Caco-2 (cell line): ENCODE results near the gene KATNAL1. TPM values are rescaled to one million over a fixed set of nuclear protein-coding genes. Genes with fewer than 3 reads are reported as not detected.

Source experiments
- BruUV-seq: library from RNA; stranded (reverse); fragments of 400-500 nt; replicated peaks from 2 replicates; lab custom pipeline; 2021; lab: Mats Ljungman, UMichigan
- CTCF ChIA-PET: fragments of 300-600 bp; sonication (Branson Sonifier 250); formaldehyde crosslinking; loops from one replicate; lab custom pipeline; 2022; ENCODE audit warnings: antibody characterized with exemption; lab: Charles Lee
- POLR2A ChIA-PET: fragments of 300-600 bp; sonication (Branson Sonifier 250); formaldehyde crosslinking; loops from one replicate; lab custom pipeline; 2022; ENCODE audit warnings: antibody characterized with exemption; lab: Charles Lee
- DNase-seq, 2 experiments: peaks; one replicate each; pipeline versions ENCODE4 v3.0.0 to v3.0.0-alpha.2; 2020 to 2022
- H3K27me3 ChIP-seq: replicated peaks from 2 replicates; pipeline ENCODE4 v1.6.0; 2011; ENCODE audit warnings: low read length; ENCODE audit not compliant: control insufficient read depth, insufficient read depth
- H3K36me3 ChIP-seq: 2 replicates; pipeline ENCODE4 v1.5.1; 2011; ENCODE audit warnings: low read length; ENCODE audit not compliant: control insufficient read depth, insufficient read depth
- H3K4me1 ChIP-seq: fragments of 250-450 bp; sonication (Bioruptor Pico); 2 replicates; pipeline ENCODE4 v1.5.1; 2020; ENCODE audit warnings: mild to moderate bottlenecking
- H3K4me3 ChIP-seq: 2 replicates; pipeline ENCODE4 v1.5.1; 2011; ENCODE audit warnings: low read depth, mild to moderate bottlenecking, control low read depth, low read length
- H3K9me3 ChIP-seq: fragments of 250-450 bp; sonication (Bioruptor Pico); 2 replicates; pipeline ENCODE4 v1.5.1; 2020; ENCODE audit warnings: mild to moderate bottlenecking, moderate library complexity
- H3K27ac Mint-ChIP-seq: one replicate; pipeline ENCODE4 v1.8.0; 2022; ENCODE audit warnings: mixed read lengths; ENCODE audit not compliant: unreplicated experiment
- H3K27me3 Mint-ChIP-seq: one replicate; pipeline ENCODE4 v1.8.0; 2022; ENCODE audit warnings: mixed read lengths; ENCODE audit not compliant: insufficient read depth, unreplicated experiment
- H3K36me3 Mint-ChIP-seq: one replicate; pipeline ENCODE4 v1.8.0; 2022; ENCODE audit warnings: mild to moderate bottlenecking, mixed read lengths; ENCODE audit not compliant: insufficient read depth, unreplicated experiment
- H3K4me1 Mint-ChIP-seq: one replicate; pipeline ENCODE4 v1.8.0; 2022; ENCODE audit warnings: low read depth, mixed read lengths; ENCODE audit not compliant: unreplicated experiment
- H3K4me3 Mint-ChIP-seq: one replicate; pipeline ENCODE4 v1.8.0; 2022; ENCODE audit warnings: mild to moderate bottlenecking, moderate library complexity, mixed read lengths; ENCODE audit not compliant: unreplicated experiment
- H3K9me3 Mint-ChIP-seq: one replicate; pipeline ENCODE4 v1.8.0; 2022; ENCODE audit warnings: mixed read lengths; ENCODE audit not compliant: unreplicated experiment
- CTCF ChIP-seq, 2 experiments: fragments of 200-600 bp in 1 of 2; IDR thresholded peaks; 1 replicate in 1 of 2; 2 replicates in 1 of 2; pipeline versions ENCODE4 v1.5.1 to v1.8.0; 2011 to 2022; ENCODE audit warnings: antibody characterized with exemption in 1 of 2, control low read depth in 1 of 2, inconsistent platforms in 1 of 2, low read depth in 1 of 2, low read length in 1 of 2, mild to moderate bottlenecking in 1 of 2, moderate library complexity in 1 of 2; ENCODE audit not compliant: insufficient read depth in 1 of 2, severe bottlenecking in 1 of 2, unreplicated experiment in 1 of 2
- intact Hi-C: fragments of 100-400 bp; cut with micrococcal nuclease; formaldehyde crosslinking; loops from one replicate; pipeline ENCODE4 v1.10.0; 2022; ENCODE audit not compliant: unreplicated experiment
- total RNA-seq: library from RNA; stranded (reverse); gene quantifications from 2 replicates; pipeline ENCODE4 v1.2.3, GENCODE V29; 2022

The KATNAL1 gene
- total RNA-seq, 1 experiment from 2014 or later, result 8.1 TPM

GRCh38 chr13:30299786-30300185 lies 7.6 kb downstream of the KATNAL1 start:
- no peak for DNase-seq
- BruUV-seq, result no TSS peak
- TF ChIP-seq CTCF (IDR thresholded peaks at IDR 0.05; ENCODE audit: insufficient read depth in 1 of 2, low read depth in 1 of 2, low read length in 1 of 2, severe bottlenecking in 1 of 2, unreplicated experiment in 1 of 2), result no peak
- Histone ChIP-seq H3K9me3 (no peaks in the 10 kb centered on the region), H3K36me3 (no peaks in the 10 kb centered on the region), H3K27me3 (no peaks in the 10 kb centered on the region), H3K4me3 (no peak overlapping the region), H3K4me1 (no peaks in the 10 kb centered on the region)
- intact Hi-C loops, result loop anchor here (10.0 kb wide), 2 partner anchors 165 kb away; partner anchors contain the start of gene HMGB1
- Mint-ChIP-seq H3K27ac (no peak overlapping the region), H3K9me3 (no peaks in the 10 kb centered on the region), H3K4me1 (peaks cover 6% of the 10 kb centered on the region), H3K4me3 (no peak overlapping the region), H3K36me3 (no peaks in the 10 kb centered on the region), H3K27me3 (no peaks in the 10 kb centered on the region)
- POLR2A ChIA-PET, result no interaction called here
- CTCF ChIA-PET, result no interaction called here

- H3K27me3 ChIP-seq, result no peaks in the 10 kb centered on the region
- ChIA-PET POLR2A (no interaction called here), CTCF (no interaction called here)
- no peaks in the 10 kb centered on the region for H3K9me3 ChIP-seq
- no peaks in the 10 kb centered on the region for H3K27me3 Mint-ChIP-seq
- no peaks in the 10 kb centered on the region for H3K9me3 Mint-ChIP-seq
- H3K4me3 ChIP-seq, result no peak overlapping the region
- peaks cover 13% of the 10 kb centered on the region; the same call in 1 of the 2 replicates for H3K4me1 ChIP-seq
- BruUV-seq, result no TSS peak
- H3K36me3 ChIP-seq, result no peaks in the 10 kb centered on the region
- no peaks in the 10 kb centered on the region for H3K36me3 Mint-ChIP-seq
- H3K27ac Mint-ChIP-seq, result no peak overlapping the region
- no peak for DNase-seq
- no peak for TF ChIP-seq CTCF (IDR thresholded peaks at IDR 0.05; ENCODE audit: insufficient read depth in 1 of 2, low read depth in 1 of 2, low read length in 1 of 2, severe bottlenecking in 1 of 2, unreplicated experiment in 1 of 2)
- intact Hi-C loops, result no loop called here
- H3K4me1 Mint-ChIP-seq, result peaks cover 29% of the 10 kb centered on the region
- H3K4me3 Mint-ChIP-seq, result no peak overlapping the region
These were observed 12.2 kb downstream of the KATNAL1 start for GRCh38 chr13:30295116-30295515.

DNA sequence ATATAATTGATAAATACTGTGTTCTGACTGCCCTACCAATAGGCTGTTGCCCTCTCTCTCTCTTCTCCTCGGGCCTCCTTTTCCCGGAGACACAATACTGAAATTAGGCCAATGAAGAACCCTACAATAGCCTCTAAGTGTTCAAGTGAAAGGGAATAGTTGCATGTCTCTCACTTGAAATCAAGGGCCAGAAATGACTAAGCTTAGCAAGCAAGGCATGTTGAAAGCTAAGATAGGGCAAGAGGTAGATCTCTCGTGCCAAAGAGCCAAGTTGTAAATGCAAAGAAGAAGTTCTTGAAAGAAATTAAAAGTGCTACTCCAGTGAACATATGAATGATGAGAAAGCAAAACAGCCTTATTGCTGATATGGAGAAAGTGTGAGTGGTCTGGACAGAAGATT lies 13.3 kb downstream of the KATNAL1 start:
- ChIA-PET CTCF (interaction anchor here (0.6 kb wide), 1 partner anchor 161 kb away, joined by 3 read pairs; no protein-coding TSS in a partner anchor), POLR2A (no interaction called here)
- no peaks in the 10 kb centered on the region for H3K9me3 ChIP-seq
- H3K36me3 ChIP-seq, result no peaks in the 10 kb centered on the region
- H3K27me3 ChIP-seq, result no peaks in the 10 kb centered on the region
- Mint-ChIP-seq H3K36me3 (no peaks in the 10 kb centered on the region), H3K4me1 (peaks cover 29% of the 10 kb centered on the region), H3K9me3 (no peaks in the 10 kb centered on the region), H3K4me3 (no peak overlapping the region), H3K27ac (no peak overlapping the region), H3K27me3 (no peaks in the 10 kb centered on the region)
- intact Hi-C loops, result no loop called here
- H3K4me1 ChIP-seq, result peaks cover 13% of the 10 kb centered on the region; the same call in 1 of the 2 replicates
- no TSS peak for BruUV-seq
- no peak overlapping the region for H3K4me3 ChIP-seq
- TF ChIP-seq CTCF (IDR thresholded peaks at IDR 0.05; ENCODE audit: insufficient read depth in 1 of 2, low read depth in 1 of 2, low read length in 1 of 2, severe bottlenecking in 1 of 2, unreplicated experiment in 1 of 2), result no peak
- DNase-seq, result no peak
